ENCODE measurements around the gene ADRB1. TPM values are rescaled to one million over a fixed set of nuclear protein-coding genes. Genes with fewer than 3 reads are reported as not detected.

Gene ADRB1
- total and polyA plus RNA-seq, 2 donors (not counting 3 experiments of a cell fraction or from before 2014, with no cell fraction given): 0.23 to 0.97 TPM

DNA sequence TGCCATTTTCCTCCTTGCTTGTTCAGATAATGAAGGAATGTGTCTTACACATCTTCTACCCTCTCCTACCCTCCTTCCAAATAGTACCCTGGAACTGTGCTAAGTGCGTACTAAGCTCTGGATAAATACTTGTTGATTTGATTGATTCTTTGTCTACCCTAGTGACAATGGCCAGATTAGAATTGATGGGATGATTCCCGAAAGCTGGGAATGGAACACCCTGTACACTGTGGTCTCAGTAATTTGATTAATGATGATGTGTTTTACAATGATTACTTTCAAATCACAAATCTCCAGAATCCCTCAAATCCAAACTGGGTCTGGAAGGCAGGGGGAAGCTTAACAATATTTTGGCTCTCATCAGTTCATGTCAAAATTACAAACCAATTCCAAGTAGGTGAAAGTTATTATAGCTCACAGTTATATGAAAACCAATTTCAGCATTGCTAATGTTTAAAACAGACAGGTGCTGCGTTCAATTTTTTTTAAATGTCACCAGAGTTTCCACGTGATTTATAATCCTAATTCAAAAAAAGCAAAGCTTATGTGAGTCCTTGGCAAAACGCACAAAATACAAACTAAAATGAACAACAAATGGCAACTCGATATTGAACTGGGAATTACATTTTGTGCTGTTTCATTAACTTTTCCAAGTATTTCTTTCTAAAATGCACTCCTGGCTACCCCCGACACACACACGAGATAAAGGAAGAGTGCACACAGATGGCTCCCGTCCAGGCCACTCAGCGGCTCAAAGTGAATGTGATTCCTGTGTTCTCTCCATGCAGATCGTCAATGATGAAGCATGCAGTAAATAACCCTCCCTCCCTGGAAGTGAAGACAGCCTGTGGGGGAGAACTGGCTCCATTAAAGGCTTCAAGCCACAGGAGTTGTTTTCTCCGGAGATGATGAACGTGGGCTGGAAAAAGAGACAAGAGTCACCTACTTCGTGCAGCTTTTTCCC lies 21.7 kb upstream of the ADRB1 start:
- H3K4me3 ChIP-seq (replicated peaks in 1 of 3; ENCODE audit: insufficient read depth in 1 of 3, low read depth in 1 of 3, low read length in 3 of 3): no peak overlapping the region
- BruUV-seq (replicated peaks): no TSS peak
- no peaks in the 10 kb centered on the region for H3K27me3 ChIP-seq (ENCODE audit: control insufficient read depth in 2 of 2, insufficient read depth in 2 of 2, low read length in 2 of 2)
- H3K9me1 ChIP-seq (replicated peaks; ENCODE audit: control insufficient read depth, extremely low read depth, insufficient read depth, low read length): no peaks in the 10 kb centered on the region
- dilution Hi-C loops (cut with MboI; ENCODE audit: extremely low pct_ligation_motif_present, low sequenced_read_pairs): no loop called here
- TF ChIP-seq, protein P1, sequence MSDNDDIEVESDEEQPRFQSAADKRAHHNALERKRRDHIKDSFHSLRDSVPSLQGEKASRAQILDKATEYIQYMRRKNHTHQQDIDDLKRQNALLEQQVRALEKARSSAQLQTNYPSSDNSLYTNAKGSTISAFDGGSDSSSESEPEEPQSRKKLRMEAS (IDR thresholded peaks at IDR 0.05; ENCODE audit: insufficient read depth, insufficient read length): no peak
- TF ChIP-seq, protein P2, sequence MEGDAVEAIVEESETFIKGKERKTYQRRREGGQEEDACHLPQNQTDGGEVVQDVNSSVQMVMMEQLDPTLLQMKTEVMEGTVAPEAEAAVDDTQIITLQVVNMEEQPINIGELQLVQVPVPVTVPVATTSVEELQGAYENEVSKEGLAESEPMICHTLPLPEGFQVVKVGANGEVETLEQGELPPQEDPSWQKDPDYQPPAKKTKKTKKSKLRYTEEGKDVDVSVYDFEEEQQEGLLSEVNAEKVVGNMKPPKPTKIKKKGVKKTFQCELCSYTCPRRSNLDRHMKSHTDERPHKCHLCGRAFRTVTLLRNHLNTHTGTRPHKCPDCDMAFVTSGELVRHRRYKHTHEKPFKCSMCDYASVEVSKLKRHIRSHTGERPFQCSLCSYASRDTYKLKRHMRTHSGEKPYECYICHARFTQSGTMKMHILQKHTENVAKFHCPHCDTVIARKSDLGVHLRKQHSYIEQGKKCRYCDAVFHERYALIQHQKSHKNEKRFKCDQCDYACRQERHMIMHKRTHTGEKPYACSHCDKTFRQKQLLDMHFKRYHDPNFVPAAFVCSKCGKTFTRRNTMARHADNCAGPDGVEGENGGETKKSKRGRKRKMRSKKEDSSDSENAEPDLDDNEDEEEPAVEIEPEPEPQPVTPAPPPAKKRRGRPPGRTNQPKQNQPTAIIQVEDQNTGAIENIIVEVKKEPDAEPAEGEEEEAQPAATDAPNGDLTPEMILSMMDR (IDR thresholded peaks at IDR 0.05; ENCODE audit: extremely low read depth in 1 of 2, insufficient read depth in 1 of 2, low read depth in 1 of 2, low read length in 2 of 2): no peak
- TF ChIP-seq MYC (IDR thresholded peaks at IDR 0.05; ENCODE audit: low read depth, low read length) (no peak), FOS (IDR thresholded peaks at IDR 0.05; ENCODE audit: borderline replicate concordance, insufficient read depth, low read length) (no peak), POLR2A (IDR thresholded peaks at IDR 0.05; ENCODE audit: low read depth, low read length) (no peak), POLR2AphosphoS5 (IDR thresholded peaks at IDR 0.05; ENCODE audit: insufficient read depth, low read depth, low read length) (no peak), EZH2 (IDR thresholded peaks at IDR 0.05; ENCODE audit: borderline replicate concordance, low read depth, low read length, severe bottlenecking) (no peak), JUN (IDR thresholded peaks at IDR 0.05; ENCODE audit: borderline replicate concordance, insufficient read depth, insufficient read length, low read depth) (no peak), GATA2 (IDR thresholded peaks at IDR 0.05; ENCODE audit: insufficient read depth, insufficient read length, low read depth, low read length) (no peak)
- H3K9ac ChIP-seq (replicated peaks; ENCODE audit: extremely low read depth, insufficient read depth, low read length): no peak overlapping the region
- no peak overlapping the region for H2AFZ ChIP-seq (ENCODE audit: low read depth, low read length)
- no peak overlapping the region for H3K27ac ChIP-seq (ENCODE audit: insufficient read depth, low read depth, low read length)
- intact Hi-C loops (cut with micrococcal nuclease): no loop called here
- FAIRE-seq (no peak), DNase-seq (ENCODE audit: low read depth, low spot score) (no peak)
- no peak overlapping the region for H3K4me2 ChIP-seq (ENCODE audit: insufficient read depth, low read length)
- H4K20me1 ChIP-seq (replicated peaks; ENCODE audit: control insufficient read depth, extremely low read depth, insufficient read depth, low read length): no peaks in the 10 kb centered on the region
- CTCF ChIA-PET: interaction anchor here (1.3 kb wide), 1 partner anchor 343 kb away, joined by 4 read pairs; the partner anchor contains the start of gene CASP7
- peaks cover 25% of the 10 kb centered on the region for H3K4me1 ChIP-seq (ENCODE audit: control insufficient read depth, extremely low read depth, insufficient read depth, low read length)
- no peaks in the 10 kb centered on the region for H3K36me3 ChIP-seq (ENCODE audit: control insufficient read depth in 2 of 2, extremely low read depth in 1 of 2, insufficient read depth in 2 of 2, low read length in 2 of 2)
- POLR2A ChIA-PET: interaction anchor here (1.6 kb wide), 1 partner anchor 14 kb away, joined by 4 read pairs; no protein-coding TSS in a partner anchor
- H3K9me3 ChIP-seq (replicated peaks; ENCODE audit: control insufficient read depth, insufficient read depth, low read length): no peaks in the 10 kb centered on the region
- no peaks in the 10 kb centered on the region for H3K79me2 ChIP-seq (ENCODE audit: control insufficient read depth, insufficient read depth, low read length)

All from endothelial cell of umbilical vein (primary cell).